ENCODE data around the gene ERGIC2.
"Not testable (repeated sequence)": the region's sequence is repeated elsewhere in the genome, so short reads cannot be mapped to it uniquely, and the experiment has no call there.

Gene ERGIC2

DNA sequence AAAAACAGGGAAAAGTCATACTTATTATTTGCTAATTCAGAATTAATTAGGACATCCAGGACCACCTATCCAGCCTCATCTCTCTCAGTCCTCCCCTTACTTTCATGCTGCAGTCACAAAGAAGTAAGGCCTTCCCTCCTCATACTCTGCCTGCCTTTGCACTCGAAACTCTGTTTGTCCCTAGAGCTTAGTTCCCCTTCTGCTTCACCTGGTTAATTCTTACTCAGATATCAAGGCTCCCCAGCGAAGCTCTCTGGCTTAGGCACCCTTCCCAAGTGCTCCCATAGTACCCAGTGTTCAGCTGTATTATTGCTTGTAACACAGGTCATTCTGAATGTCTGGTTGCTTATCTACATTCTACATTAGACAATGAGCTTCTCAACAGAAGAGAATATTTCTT is 81.3 kb downstream of the ERGIC2 start:
- no peak for DNase-seq (ENCODE audit: low spot score)

- no peak for DNase-seq (ENCODE audit: low spot score)
Measured at GRCh38 chr12:29291226-29291625, 89.7 kb downstream of the ERGIC2 start.

GRCh38 chr12:29290475-29290874 is 90.5 kb downstream of the ERGIC2 start:
- not testable (repeated sequence) for DNase-seq (ENCODE audit: low spot score)

DNA sequence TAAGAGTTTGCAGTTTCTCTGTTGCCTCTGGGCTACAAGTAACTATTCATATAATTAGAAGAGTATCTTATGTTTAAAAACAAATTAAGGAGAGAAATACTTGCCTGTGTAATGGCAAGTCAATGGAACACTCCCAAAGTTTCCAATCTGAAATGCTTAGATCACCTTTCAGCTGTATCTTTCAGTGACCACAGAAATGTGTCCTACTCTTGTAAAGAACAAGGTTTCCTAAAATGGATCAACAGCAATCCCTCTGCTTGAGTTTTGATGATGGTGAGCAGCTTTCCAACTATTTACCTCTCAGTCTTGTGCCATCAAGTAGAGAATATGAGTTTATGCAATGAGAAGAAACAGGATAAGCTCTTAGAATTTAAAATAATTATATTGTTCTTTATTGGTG is 92.9 kb downstream of the ERGIC2 start:
- DNase-seq (ENCODE audit: low spot score), result no peak

- DNase-seq (ENCODE audit: low spot score), result no peak
Measured at GRCh38 chr12:29287622-29288021, 93.3 kb downstream of the ERGIC2 start.
